ENCODE data around the gene SARDH. TPM values are rescaled to one million over a fixed set of nuclear protein-coding genes. Genes with fewer than 3 reads are reported as not detected.

Gene SARDH
- total RNA-seq, 4 donors from 2014 or later: 0.26 to 0.57 TPM; not detected in 2

GRCh38 chr9:133700819-133701320 is 37.3 kb downstream of the SARDH start:
- intact Hi-C loops (cut with DNase I): no loop called here
- no peak for DNase-seq
- H3K4me1 ChIP-seq: peaks cover 8 to 30% (median 12%) of the 10 kb centered on the region in 3 donors
- TF ChIP-seq POLR2A (IDR thresholded peaks at IDR 0.05): no peak
- TF ChIP-seq, protein P1, sequence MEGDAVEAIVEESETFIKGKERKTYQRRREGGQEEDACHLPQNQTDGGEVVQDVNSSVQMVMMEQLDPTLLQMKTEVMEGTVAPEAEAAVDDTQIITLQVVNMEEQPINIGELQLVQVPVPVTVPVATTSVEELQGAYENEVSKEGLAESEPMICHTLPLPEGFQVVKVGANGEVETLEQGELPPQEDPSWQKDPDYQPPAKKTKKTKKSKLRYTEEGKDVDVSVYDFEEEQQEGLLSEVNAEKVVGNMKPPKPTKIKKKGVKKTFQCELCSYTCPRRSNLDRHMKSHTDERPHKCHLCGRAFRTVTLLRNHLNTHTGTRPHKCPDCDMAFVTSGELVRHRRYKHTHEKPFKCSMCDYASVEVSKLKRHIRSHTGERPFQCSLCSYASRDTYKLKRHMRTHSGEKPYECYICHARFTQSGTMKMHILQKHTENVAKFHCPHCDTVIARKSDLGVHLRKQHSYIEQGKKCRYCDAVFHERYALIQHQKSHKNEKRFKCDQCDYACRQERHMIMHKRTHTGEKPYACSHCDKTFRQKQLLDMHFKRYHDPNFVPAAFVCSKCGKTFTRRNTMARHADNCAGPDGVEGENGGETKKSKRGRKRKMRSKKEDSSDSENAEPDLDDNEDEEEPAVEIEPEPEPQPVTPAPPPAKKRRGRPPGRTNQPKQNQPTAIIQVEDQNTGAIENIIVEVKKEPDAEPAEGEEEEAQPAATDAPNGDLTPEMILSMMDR (IDR thresholded peaks at IDR 0.05): no peak
- 66 to 68% methylated on average over 2 to 3 of the region's 4 CpGs for WGBS, 2 donors
- no peaks in the 10 kb centered on the region for H3K36me3 ChIP-seq
- H3K27me3 ChIP-seq: peaks cover 0 to 43% (median 6%) of the 10 kb centered on the region in 4 donors
- no peak overlapping the region for H3K4me3 ChIP-seq
- peak overlapping the region in 2 of 4 donors; percentile 46 to 50 for H3K27ac ChIP-seq
- H3K9me3 ChIP-seq: no peaks in the 10 kb centered on the region

DNA sequence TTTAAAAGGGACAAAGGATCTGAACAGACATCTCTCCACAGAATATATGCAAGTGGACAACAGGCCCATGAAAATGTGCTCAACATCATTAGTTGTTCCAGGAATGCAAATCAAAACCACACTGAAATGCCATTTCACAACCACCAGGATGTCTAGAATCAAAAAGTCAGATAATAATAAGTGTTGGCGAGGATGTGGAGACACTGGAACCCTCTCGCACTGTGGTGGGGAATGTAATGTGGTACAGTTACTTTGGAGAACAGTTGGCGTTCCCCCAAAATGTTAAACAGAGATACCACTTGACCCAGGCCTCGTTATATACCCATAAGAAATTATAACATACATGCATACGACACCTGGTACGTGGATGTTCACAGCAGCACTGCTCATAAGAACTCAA is 38.6 kb downstream of the SARDH start:
- Histone ChIP-seq H3K9me3 (no peaks in the 10 kb centered on the region), H3K4me1 (peaks cover 8 to 30% (median 12%) of the 10 kb centered on the region in 3 donors), H3K4me3 (no peak overlapping the region), H3K27ac (no peak overlapping the region), H3K27me3 (peaks cover 0 to 38% (median 6%) of the 10 kb centered on the region in 4 donors), H3K36me3 (no peaks in the 10 kb centered on the region)
- TF ChIP-seq POLR2A (IDR thresholded peaks at IDR 0.05): no peak
- TF ChIP-seq, protein P1 (IDR thresholded peaks at IDR 0.05): no peak
- intact Hi-C loops (cut with DNase I): no loop called here
- WGBS, 2 donors: 92 to 93% methylated on average over 6 of the region's 6 CpGs
- DNase-seq: no peak

DNA sequence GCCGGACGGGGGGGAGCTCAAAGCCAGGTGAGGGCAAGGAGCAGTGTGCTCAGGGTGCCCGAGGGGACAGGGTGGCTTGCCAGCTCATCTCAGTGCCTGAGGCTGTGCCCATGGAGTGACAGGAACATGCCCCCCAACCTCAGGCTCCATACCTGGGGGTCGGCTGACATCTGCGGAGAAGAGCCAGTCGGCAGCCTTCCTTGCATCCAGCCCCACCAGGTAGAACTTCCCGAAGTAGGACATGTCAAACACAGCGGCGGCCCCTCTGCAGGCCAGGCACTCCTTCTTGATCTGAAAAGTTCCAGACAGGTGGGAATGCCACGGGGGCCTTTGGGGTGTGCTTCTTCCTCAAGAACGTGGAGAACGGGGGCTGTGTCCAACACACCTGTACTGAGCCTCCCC is 42.1 kb downstream of the SARDH start:
- H3K27me3 ChIP-seq: peaks cover 0 to 3% (median 0%) of the 10 kb centered on the region in 4 donors
- no peak overlapping the region for H3K27ac ChIP-seq
- no peaks in the 10 kb centered on the region for H3K9me3 ChIP-seq
- peaks cover 0 to 5% (median 0%) of the 10 kb centered on the region in 3 donors for H3K4me1 ChIP-seq
- DNase-seq: no peak
- TF ChIP-seq, protein P1 (IDR thresholded peaks at IDR 0.05): no peak
- TF ChIP-seq POLR2A (IDR thresholded peaks at IDR 0.05): no peak
- H3K4me3 ChIP-seq: no peak overlapping the region
- 79 to 87% methylated on average over 6 to 7 of the region's 12 CpGs for WGBS, 2 donors
- intact Hi-C loops (cut with DNase I): no loop called here
- H3K36me3 ChIP-seq: no peaks in the 10 kb centered on the region

DNA sequence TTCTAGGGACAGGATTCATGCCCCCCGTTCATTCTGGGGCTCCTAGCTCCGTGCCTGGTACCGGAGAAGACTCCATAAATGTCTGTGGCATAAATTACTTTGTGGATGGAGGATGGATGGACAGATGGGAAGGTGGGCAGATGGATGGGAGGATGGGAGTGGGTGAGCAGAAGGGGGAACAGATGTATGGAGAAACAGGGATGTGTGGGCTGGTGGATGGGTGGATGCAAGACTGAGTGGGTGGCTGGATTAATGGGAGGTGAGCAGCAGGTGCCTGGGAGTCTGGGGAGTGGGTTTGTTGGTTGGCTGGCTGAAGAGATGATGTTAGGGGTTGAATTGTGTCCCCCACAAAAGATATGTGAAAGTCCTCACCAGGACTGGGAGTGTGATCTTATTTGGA is 43.5 kb downstream of the SARDH start:
- TF ChIP-seq POLR2A (IDR thresholded peaks at IDR 0.05): no peak
- TF ChIP-seq, protein P1 (IDR thresholded peaks at IDR 0.05): no peak
- 60 to 61% methylated on average over 2 to 3 of the region's 3 CpGs for WGBS, 2 donors
- H3K9me3 ChIP-seq: no peaks in the 10 kb centered on the region
- DNase-seq: no peak
- no peaks in the 10 kb centered on the region for H3K27me3 ChIP-seq
- H3K36me3 ChIP-seq: no peaks in the 10 kb centered on the region
- intact Hi-C loops (cut with DNase I): no loop called here
- no peak overlapping the region for H3K4me3 ChIP-seq
- H3K4me1 ChIP-seq: no peaks in the 10 kb centered on the region
- H3K27ac ChIP-seq: no peak overlapping the region

GRCh38 chr9:133693703-133694529 is 44.2 kb downstream of the SARDH start:
- intact Hi-C loops (cut with DNase I): no loop called here
- no peak overlapping the region for H3K27ac ChIP-seq
- no peaks in the 10 kb centered on the region for H3K9me3 ChIP-seq
- no peaks in the 10 kb centered on the region for H3K36me3 ChIP-seq
- no peak for TF ChIP-seq POLR2A (IDR thresholded peaks at IDR 0.05)
- TF ChIP-seq, protein P1 (IDR thresholded peaks at IDR 0.05): no peak
- no peak overlapping the region for H3K4me3 ChIP-seq
- H3K4me1 ChIP-seq: no peaks in the 10 kb centered on the region
- H3K27me3 ChIP-seq: no peaks in the 10 kb centered on the region
- WGBS, 2 donors: 85 to 92% methylated on average over 18 to 19 of the region's 32 CpGs
- no peak for DNase-seq

All from esophagus squamous epithelium (tissue), 5 donors.